GM18526 (cell line): ENCODE data around the gene CHCHD5.

Experiments used
- POLR2A ChIP-seq: IDR thresholded peaks from 3 replicates; pipeline ENCODE4 v1.6.1; 2011; ENCODE audit not compliant: insufficient read length; ENCODE audit errors: extremely low read depth

CHCHD5 gene

DNA sequence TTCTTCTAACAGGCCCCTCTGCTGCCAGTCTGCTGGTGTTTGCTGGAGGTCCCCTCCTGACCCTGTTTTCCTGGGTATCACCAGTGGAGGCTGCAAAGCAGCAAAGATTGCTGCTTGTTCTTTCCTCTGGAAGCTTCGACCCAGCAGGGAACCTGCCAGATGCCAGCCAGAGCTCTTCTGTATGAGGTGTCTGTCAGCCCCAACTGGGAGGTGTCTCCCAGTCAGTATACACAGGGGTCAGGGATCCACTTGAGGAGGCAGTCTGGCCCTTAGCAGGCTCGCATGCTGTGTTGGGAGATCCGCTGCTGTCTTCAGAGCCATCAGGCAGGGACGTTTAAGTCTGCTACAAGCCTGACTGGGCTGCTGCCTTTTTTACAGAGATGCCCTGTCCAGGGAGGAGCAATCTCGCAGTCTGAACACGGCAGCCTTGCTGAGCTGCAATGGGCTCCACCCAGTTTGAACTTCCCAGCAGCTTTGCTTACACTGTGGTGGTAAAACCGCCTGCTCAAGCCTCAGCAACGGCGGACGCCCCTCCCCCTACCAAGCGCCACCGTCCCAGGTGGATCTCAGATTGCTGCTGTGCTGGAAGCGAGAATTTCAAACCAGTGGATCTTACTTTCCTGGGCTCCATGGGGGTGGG, 29.9 kb downstream of the CHCHD5 start:
- TF ChIP-seq POLR2A, result no peak

DNA sequence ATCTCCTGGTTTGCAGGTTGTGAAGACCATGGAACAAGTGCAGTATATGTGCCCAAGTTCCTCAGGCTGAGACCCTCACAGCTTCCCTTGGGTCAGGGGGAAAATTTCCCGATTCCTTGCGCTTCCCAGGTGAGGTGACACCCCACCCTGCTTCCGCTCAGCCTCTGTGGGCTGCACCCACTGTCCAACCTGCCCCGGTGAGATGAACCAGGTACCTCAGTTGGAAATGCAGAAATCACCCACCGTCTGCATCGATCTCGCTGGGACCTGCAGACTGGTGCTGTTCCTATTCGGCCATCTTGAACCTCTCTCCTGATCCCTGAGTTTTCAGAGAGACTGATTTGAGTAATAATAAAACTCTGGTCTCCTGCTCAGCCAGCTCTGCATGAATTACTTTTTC, 30.6 kb downstream of the CHCHD5 start:
- no peak for TF ChIP-seq POLR2A

DNA sequence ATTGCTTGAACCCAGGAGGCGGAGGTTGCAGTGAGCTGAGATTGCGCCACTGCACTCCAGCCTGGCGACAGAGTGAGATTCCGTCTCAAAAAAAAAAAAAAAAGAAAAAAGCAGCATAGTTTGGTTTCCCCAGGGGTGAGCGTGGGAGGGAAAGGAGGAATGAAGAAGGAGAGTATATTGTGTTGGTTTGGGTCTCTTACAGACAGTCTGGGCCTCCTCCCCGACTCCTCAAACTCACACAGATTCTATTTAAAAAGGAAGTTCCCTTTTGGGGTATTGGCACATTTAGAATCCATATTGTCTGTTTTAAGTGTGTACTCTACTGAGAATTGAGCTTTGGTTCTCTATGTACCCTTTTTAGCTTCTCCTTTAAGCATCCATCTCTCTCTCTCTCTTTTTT, 34.0 kb downstream of the CHCHD5 start:
- TF ChIP-seq POLR2A, result no peak

DNA sequence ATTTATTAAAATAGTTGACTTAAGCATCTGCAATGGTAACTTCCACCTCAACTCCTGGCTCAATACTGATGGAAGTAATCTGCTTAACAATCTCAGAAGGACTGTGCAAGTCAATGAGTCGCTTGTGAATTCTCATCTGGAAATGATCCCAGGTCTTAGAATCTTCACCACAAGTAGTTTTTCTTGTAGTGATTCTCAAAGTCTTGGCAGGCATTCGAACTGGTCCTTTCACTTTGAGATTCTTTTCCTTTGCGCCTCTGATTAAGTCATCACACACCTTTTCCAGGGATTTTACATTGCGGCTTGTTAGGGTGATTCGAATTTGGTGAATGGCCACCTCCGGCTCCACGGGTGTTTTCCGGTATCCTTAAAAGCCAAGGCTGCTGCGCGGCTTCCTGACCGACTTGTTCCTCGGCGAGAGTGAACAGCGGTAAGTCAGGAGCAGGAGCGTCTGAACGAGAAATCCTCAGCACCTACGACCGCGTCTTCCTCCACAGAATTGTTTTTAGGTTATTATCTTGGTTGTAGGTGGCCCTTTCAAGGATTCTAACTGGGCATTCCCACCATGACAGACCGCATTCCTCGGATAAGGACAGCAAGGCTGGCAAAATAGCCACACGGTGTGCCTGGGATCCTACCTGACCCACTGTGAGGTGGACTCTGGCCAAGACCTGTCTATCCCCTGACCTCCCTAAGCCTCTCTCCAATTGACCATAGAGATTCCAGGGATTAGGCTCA, 37.5 kb downstream of the CHCHD5 start:
- TF ChIP-seq POLR2A, result no peak

DNA sequence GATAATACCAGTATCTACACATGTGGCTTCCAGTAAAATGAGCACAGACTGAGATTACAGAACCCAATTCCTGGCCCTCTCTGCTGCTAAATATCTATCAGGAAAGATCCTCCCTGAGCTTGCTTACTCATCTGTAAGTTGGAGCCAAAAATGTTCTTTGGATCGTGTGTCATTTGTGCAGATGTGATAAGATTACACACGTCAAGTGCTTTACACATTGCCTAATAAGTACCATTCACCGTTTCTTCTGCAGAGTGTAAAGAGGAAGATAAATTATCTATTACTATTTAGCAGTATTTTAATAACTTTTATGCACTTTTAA, 38.1 kb downstream of the CHCHD5 start:
- TF ChIP-seq POLR2A, result no peak

DNA sequence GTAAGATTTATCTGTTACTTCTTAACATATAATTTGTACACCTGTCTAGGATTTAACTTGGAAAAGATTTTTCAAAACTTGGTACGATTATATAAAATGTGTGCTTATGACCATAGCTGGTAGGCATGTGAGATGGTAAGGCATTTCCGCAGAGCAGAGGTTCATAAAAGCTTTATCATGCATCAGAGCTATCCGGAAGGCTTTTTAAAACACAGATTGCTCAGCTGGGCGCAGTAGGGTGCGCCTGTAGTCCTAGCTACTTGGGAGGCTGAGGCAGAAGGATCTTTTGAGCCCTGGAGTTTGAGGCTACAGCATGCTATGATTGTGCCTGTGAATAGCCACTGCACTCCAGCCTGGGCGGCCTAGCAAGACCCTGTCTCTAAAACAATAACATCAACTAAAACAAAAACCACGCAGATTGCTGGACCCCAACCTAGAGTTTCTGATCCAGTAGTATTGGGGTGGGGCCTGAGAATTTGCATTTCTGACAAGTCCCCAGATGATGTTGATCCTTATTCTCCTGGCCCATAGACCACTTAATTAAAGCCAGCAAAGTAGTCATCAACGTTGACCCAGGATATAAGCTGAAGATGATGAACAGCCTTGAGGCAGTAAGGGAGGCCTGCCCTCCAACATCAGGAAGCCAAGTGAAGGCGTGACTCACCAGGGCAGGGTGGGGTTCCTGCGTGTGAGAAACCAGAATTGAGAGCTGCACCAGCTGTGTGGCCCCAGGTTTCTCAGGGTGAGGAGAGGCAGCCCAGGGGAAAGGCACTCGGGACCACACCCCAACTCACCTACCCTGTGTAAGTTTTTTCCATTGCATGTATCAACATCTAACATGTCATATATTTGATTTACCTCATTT, 39.7 kb downstream of the CHCHD5 start:
- no peak for TF ChIP-seq POLR2A

DNA sequence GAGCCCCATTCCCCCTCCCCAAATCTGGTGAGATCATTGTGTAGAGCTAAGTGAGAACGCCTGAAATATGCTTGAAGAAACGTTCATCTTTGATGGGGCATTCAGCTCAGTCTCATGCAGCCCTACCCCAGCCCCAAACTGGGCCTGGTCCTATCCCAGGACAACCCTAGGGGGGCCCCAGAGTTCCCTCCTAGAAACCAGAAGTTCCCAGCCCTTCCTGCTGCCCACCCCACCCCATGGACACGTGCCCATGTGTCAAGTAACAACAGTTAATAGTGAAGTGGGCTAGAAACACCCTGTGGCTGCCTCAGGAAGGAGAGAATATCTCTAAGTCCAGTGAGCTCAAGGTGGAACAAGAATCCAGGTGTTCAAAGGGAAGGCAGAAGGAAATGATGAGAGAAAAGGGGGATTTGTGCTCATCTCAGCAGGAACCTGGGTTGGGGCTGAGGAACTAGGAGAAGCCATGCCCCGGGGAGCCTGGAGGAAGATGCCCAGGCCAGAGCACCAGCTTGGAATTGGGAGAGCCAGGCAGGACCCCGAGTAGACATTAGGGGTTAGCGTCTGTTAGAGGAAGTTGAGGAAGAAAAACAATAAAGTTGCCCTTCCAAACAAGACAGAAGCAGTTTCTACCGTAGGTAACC, 41.2 kb downstream of the CHCHD5 start:
- no peak for TF ChIP-seq POLR2A

DNA sequence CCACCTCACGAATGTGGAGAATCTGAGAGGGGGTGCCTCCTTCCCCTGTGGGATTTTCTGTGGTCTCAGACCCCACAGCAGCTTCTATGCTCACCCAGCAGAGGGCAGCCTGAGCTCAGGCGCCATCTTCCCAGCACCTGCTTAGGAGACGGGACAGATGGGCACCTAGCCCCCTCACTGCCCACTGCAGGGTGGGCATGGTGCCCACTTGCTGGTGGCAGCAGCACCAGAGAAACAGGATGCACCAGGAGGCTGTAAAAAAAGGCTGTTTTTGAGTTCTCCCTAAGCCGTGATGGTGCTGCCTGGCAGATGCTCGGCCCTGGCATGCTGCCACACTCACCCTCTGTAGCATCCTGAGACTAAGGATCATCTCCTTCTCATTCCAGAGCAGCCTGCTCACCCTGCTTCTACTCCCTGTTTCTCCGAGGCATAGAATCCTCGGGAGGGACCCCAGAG, 42.2 kb downstream of the CHCHD5 start:
- TF ChIP-seq POLR2A, result no peak

DNA sequence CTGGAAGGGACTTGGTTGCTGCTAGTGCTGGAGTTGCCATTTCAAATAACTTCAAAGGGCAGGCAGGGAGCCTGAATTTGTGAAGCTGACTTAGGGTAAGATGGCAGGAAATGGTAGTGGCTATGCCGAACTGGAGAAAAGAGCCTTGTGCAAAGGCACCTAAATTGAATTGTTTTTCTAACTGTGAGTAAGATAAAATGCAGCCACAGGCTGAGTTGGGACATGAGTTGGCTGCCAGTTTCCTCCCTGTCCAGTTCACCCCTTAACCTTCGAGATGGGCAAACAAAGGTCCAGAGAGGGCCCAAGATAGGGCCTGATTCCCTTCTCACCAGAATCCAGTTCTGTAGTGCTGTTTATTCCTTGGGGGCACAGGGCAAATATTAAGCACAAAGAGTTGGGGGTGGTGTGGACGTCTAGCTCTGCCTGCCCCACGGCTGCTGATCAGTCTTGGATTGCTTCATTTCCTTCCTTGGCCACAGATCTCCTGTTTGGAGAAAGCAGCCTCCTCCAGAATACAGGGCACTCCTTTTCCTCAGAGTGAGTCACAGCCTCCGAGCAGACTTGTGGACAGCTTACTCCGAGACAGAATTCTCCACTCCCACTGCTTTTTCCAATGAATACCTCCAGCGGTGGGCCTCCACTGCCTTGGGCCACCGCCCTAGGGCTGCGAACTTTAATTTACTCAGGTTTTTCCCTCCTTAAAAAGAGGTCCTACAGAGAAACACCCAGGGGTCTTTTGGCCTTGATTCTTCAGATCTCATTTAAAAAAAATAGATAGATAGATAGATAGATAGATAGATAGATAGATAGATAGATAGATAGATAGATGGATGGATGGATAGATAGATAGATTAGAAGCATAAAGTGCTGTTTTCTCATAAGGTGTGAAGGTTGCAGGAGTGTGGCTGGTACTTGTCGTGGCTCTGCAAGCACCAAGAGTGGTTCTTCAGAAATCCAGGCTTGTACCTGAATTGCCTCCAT, 42.9 kb downstream of the CHCHD5 start:
- TF ChIP-seq POLR2A, result no peak

DNA sequence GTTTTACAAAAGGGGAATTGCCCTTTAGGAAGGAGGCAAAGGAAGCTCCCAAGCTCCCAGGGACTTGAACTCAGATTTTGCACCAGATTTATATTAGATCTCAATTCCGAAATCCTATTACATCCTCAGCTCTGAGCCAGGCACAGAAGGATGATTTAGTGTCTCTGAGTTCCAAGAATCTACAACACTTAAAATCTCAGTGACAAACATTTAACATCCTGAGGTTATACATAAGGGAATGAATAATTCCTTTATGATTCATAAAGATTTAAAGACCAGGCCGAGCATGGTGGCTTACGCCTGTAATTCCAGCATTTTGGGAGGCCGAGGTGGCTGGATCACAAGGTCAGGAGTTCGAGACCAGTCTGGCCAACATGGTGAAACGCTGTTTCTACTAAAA, 44.8 kb downstream of the CHCHD5 start:
- TF ChIP-seq POLR2A, result no peak

DNA sequence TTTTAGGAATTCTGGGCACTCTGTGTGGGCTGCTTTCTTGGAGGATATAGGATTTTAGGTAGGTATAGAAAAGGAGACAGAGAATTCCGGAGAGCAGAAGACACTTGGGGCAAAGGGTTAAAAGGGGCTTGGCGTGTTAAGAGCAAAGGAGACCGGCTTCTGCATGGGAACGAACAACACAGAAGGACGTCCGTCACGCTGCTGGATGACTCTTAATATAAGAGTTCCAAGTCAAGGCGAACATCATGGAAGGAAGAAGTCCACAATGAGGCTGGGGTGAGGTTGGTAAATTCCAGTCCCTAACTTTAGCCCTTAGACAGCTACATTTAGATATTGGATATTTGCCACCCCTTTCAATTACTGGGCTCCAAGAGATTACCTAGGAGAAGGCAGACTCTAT, 45.4 kb downstream of the CHCHD5 start:
- TF ChIP-seq POLR2A, result no peak

DNA sequence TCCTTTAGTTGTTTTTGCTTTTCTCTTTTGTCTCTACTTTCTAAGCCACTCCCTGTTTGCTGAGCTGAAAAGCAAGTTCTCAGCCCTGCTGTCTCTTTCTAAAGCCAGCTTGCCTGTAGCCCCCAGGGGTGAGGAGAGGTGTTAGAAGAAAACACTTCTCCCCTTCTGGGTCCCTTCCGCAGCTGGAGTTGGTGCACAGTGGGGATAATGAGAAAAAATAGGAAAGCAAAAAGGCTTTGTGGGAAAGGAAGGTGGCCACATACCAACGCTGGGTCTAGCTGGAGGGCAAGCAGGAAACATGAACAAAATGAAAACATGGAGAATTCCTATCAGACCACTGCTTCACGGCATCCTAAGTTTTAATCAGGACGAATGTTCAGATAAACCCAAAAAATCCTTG, 45.9 kb downstream of the CHCHD5 start:
- TF ChIP-seq POLR2A, result no peak

DNA sequence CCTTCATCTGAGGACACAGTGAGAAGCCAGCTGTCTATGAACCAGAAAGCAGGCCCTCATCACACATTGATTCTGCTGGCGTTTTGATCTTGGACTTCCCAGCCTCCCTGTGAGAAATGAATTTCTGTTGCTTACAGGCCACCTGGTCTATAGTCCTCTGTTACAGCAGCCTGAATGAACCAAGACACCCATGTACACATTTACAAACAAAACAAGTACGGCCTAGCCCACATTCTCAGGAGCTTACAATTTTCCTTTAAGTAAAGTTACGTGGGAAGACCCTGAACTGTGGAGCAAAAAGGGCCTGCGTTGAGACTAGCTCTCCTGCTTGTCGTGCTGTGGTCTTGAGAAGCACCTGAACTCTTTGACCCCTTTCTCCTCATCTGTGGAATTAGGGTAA, 49.3 kb downstream of the CHCHD5 start:
- TF ChIP-seq POLR2A, result no peak

DNA sequence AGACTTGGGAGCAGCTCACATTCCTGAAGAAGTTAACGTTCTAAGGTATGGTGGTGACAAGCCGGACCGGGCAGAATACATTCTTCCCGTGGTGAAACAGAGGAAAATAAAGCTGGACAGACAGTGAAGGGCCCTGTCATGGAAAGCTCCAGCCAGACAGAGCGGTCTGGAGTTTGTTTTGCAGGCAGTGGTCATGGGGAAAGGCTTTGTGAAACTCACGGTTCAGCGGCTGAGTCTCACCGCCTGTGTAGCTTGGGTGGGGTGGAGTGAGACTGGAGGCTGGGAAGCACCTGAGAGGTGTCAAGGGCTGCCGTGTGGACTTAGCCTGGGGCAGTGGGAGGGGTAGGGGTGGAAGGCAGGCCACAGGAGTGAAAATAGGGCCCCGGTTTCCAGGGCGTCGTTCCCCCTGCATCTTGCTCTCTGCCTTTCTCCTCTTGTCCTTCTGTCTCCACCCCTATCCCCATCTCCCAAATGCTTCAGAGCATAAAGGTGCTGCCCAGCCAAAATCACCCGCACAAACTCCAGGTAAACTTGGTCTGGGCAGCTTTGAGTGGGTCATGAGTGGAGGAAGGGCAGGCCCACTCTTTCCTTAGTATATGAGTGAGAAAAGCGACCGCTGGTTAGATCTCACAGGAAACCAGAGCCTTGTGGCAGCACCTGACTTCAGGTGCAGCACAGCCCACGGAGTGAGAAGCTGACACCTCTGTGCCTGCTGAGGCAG, 49.9 kb downstream of the CHCHD5 start:
- no peak for TF ChIP-seq POLR2A
